ENCODE data around the gene ATF5. TPM values are rescaled to one million over a fixed set of nuclear protein-coding genes. Genes with fewer than 3 reads are reported as not detected.
"Not testable (repeated sequence)": the region's sequence is repeated elsewhere in the genome, so short reads cannot be mapped to it uniquely, and the experiment has no call there.

ATF5 gene
- total RNA-seq, 1 donor from 2014 or later = 5.2 TPM

DNA sequence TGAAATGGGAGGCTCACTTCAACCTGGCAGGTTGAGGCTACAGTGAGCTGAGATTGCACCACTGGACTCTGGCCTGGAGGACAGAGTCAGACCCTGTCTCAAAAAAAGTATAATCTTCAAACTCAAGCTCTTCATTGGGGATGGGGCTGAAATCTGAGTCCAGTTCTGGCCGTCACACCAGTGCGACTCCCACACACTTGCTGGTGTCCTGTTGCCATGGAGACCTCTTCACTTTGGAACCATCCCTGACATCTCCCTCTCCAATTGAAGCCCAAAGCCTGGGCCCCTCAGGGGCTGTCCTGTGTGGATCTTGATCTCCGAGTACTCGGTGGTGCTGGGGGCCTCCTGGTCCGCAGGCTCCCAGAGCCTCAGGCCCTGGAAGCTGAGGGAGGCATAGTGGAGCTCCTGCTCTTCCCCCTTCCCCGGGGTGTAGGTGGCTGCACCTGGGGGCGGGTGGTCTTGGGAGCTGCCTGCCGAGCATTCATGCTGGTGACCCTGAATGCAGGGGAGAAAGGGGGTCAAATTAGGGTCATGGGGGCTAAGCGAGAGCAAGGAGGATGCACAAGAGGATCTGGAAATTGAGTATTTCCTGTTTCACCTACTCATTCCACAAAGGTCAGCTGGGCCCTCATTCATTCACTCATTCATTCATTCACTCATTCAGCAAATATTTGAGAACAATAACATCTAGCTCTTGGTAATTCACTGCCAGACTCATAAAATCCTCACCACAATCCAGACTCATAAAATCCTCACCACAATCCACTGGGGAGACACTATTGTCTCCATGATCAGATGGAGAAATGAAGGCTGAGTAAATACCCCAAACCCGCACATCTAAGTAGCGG is 21.0 kb downstream of the ATF5 start:
- no peak for DNase-seq (ENCODE audit: low read depth, low spot score)

DNA sequence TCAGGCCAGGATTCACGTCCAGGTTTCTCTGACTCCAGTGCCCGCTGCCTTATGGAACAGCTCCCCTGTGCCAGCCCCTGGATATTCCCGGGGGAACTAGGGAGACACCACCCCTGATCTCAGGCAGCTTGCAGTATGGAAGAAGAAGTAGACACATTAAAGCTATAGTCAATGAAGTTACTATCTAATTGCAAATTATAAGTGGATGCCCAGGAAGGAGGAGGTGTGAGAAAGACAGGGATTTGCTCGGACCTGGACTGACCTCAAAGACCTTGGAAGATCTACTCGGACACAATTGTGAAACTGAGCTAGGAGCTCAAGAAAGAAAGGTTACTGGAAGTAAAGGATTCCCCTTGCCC is 21.6 kb downstream of the ATF5 start:
- DNase-seq (ENCODE audit: low read depth, low spot score) = no peak

DNA sequence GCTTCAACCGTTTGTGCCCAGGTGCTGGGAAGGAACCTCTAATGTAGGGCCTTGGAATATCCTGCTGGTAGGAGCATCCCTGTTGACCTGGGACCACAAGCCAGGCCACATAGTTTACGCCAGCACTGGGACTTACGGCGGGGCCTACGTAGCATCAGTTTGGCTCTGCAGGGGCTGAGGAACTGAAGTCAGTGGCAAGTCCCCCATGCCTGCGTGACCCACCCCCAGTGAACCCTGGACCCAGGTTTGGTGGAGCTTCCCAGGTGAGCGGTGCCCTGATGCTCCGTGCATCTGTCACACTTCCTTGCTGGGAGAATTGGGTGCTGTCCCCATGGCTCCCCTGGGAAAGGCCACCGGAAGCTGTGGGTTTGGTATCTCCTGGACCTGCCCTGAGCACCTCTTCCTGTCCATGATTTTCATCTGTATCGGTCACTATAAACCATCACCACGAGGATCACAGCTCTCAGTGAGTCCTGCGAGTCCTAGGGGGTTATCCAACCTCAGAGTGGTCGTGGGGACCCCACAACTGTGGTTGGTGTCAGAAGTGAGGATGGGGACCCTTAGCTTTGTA is 22.0 kb downstream of the ATF5 start:
- DNase-seq (ENCODE audit: low read depth, low spot score) = no peak

DNA sequence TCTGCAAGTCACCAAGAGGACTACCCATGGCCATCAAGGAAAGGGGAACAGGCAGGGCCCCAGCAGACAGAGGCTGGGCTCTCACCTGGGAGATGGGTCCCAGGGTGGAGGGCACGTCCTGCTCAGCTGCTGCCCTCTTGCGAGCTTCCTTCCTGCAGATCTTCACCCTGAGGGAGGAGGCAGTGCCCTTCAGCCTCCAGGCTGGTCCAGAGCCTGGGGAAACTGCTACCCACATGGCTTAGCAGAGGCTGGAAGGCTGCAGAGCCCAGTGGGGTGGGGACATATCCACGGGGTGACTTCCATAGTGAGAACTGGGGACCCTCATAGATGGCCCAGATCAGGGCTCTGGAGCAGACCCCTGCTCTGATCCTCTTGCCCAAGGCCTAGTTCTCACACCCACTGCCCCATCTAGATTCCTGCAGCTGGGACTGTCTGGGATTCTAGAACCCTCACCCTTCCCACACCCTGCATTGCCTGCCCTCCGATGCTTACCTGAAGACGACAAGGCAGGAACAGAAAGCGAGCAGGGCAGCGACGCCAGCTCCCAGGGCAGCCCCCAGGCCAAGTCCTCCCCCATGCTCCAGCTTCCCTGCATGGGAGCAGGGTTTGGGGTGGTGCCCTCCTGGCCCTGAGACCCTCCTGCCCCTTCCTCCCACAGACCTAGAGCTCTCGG is 22.9 kb downstream of the ATF5 start:
- DNase-seq (ENCODE audit: low read depth, low spot score) = no peak

DNA sequence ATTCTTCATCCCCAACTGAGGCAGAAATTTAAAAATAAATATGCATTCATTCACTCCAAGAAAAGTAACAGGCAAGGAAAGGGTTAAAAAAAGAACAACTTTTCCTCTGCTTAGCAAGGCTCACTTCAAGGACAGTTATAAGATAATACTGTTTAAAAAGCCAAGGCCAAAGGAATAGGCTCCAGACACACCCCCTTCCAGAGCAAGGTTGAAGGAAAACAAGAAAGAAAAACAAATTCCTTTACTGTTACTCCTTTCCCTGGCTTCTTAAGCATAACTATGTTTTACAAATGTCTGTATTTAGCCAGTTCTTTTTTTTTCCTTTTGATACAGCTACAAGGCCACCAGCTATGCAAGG is 23.5 kb downstream of the ATF5 start:
- DNase-seq (ENCODE audit: low read depth, low spot score) = no peak

DNA sequence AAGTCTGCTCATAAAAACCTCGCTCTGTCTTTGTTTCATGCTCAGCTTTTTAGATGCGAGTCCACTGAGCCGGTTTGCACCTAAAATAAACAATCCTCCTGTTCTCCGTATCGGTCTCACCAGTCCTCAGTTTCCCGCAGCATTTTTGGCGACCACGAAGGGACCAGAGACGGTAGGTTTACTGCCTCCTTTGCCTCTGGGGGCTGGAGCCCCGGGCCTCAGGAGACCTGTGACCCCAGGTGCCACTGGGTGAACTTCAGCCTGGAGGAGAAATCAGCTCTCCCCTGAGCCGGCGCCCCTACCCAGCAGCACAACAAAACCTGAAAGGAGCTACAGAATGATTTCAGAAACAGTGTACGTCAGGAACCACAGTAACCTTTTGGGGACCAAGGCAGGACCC is 23.9 kb downstream of the ATF5 start:
- DNase-seq (ENCODE audit: low read depth, low spot score) = no peak

DNA sequence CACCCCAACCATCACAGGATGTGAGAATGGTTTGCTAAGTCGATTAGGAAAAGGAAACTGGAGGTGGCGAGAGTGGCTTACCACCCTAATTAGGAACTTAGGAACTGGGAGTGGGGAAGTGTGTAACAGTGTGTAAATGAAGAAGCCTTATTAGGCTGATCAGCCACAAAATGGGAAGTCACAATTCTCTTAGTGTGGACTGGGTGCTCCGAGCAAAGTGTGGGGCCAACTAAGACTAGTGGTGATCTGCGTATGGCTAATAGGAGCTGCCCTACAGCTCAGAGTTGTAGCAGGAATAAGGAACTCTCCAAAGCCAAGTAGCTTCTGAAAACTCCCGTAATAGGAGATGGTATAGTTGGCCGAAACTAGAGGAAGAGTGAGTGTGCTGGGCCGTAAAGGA is 24.4 kb downstream of the ATF5 start:
- no peak for DNase-seq (ENCODE audit: low read depth, low spot score)

DNA sequence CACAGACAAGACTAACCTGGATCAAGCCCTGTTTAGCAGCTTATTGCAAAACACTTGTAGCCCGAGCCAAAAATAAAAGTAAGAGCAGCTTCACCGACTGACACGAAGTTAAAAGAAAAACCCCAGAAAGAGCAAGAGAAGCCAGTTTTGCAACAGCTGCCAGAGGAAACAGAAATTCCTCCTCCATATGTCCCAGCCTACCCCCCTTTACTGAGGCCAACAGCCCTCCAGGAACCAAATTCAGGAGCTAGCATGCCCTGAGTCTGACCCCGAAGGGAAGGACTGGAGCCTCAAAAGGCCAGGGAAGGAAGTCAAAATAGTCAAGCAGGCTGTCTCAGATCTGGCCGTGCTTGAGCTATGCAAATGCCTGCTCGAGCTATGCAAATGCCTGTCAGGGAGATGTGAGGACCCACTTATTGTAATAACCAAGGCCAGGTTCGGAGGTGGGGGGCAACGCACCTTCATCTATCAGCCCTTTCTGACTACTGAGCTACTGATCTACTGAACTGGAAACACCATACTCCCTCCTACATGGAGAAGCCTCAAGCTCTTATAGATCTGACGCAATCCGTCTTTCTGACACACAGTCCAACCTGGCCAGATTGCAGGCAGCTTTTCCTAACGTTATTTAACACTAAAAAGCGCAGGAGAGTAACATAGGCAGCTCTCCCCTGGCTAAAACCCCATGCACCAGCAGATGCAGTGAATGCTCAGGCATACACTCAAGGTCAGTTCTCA is 25.3 kb downstream of the ATF5 start:
- DNase-seq (ENCODE audit: low read depth, low spot score) = no peak

DNA sequence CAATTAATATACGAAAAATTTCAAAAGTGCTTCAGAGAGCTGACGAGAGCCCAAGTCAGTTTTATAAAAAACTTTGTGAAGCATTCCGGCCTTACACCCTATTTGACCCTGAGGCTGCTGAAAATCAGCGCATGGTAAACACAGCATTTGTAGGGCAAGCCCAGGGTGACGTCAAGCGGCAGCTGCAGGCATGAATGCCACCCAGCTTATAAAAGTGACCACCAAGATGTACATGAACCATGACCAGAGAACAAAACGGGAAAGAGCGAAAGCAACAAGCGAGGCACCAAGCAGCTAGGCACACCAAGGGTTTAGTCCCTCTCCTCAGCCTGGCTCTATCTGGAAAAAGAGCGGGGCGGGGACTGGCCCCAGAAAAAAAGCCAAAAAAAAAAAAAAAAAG is 25.9 kb downstream of the ATF5 start:
- no peak for DNase-seq (ENCODE audit: low read depth, low spot score)

DNA sequence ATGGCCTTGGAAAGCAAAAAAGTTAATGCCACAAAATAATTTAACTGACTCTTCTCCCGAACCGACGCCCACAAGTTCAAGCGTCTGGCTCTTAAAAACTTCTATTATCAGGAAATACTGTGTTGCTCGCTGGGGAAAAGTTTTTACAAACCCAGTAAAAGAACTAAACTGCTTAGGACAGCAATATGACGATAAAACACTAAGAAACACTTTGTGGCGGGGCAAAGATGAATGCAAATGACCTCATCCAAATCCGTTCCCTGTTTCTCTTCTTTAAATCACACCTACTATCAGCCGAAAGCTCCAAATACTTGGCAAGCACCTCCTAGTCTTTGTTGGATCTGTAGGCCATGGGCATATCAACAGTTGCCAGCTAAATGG is 27.1 kb downstream of the ATF5 start:
- DNase-seq (ENCODE audit: low read depth, low spot score) = no peak

DNA sequence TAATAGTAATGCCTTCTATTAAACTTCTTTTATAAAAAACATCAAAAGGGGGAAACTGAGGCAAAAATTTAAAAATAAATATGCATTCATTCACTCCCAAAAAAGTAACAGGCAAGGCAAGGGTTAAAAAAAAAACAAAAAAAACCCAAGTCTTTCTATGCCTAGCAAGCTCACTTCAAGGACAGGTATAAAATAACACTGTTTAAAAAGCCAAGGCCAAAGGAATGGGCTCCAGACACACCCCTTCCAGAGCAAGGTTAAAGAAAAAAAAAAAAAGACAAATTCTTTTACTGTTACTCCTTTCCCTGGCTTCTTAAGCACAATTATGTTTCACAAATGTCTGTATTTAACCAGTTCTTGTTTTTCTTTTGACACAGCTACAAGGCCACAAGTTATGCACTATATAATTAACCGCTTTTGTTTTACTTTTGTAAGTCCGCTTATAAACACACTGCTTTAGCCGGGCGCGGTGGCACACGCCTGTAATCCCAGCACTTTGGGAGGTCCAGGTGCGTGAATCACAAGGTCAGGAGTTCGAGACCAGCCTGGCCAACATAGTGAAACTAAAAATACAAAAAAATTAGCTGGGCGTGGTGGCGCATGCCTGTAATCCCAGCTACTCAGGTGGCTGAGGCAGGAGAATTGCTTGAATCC is 28.4 kb downstream of the ATF5 start:
- DNase-seq (ENCODE audit: low read depth, low spot score) = no peak

DNA sequence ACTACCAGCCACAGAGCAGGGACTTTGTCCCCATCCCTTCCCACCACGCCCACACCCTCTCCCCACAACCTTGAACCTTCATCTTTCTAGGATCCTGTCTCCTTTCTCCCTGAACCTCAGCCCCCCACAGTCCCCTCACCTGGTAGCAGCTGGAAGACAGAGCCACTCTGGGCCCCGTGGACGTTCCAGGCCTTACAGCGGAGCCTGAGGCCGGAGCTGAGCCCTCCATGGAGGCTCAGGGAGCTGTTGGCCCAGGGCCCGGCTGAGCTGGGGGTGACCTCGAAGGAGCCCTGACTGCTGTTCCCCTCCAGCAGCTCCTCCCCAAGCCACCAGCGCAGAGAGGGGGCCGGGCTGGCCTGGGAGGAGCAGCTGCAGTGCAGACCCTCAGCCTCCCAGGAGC is 29.1 kb downstream of the ATF5 start:
- not testable (repeated sequence) for DNase-seq (ENCODE audit: low read depth, low spot score)

DNA sequence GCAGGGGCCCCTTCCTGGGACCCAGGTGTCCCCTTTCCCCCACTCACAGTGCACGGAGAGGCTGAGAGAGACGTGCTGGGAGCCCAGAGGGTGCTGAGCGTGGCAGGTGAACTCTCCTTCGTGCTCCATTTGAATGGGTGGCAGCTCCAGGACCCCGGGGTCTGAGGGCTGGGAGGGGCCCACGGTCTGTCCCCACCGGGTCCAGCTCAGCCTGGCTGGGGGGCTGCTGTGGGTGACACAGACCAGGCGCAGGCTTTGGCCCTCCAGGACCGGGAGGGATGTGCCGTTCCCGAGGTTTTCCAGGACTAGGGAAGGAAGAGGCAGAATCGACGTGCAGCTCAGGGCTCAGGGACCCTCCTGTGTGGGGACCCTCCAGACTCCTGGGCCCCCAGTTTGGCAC is 29.6 kb downstream of the ATF5 start:
- not testable (repeated sequence) for DNase-seq (ENCODE audit: low read depth, low spot score)

DNA sequence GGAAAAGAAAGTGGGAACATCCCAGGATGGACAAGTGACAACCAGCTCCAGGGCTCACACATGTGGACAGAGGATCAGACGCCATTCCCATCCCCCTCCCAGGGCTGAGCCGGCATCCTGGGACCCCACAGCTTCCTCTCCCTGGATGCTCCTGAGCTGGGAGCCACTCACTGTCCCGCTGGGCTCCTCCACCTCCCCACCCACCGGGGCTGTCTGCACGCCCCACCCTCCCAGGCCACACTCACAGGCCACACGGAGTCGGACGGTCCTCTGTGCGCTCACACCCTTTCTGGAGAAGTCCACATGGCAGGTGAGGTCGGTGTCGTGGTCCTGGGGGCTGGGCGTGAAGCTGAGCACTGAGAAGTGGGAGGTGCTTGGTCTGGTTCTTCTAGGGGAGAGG is 30.9 kb downstream of the ATF5 start:
- DNase-seq (ENCODE audit: low read depth, low spot score) = not testable (repeated sequence)

DNA sequence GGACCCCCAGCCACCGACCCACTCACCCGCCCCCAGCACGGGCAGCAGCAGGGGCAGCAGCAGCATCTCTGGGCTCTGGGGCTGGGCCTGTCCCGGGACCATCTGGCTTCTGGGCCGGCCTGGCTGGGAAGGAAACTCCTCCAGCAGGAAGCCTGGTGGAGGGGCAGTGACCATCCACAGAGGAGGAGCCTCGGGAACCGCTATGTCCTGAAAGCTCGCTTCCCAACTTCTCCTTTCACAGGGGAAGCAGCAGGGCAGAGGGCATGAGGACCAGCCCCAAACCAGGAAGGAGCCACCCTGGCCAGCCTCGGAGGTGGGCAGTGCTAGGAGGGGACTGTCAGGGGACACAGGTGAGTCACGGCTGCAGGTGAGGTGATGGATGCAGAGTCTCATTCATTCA is 32.0 kb downstream of the ATF5 start, which contains the start of gene SIGLEC11:
SIGLEC11 (minus strand) TSS at position 193 of the 400 bp plus-strand sequence; CDS start at position 102, 91 bp downstream.
- not testable (repeated sequence) for DNase-seq (ENCODE audit: low read depth, low spot score)

DNA sequence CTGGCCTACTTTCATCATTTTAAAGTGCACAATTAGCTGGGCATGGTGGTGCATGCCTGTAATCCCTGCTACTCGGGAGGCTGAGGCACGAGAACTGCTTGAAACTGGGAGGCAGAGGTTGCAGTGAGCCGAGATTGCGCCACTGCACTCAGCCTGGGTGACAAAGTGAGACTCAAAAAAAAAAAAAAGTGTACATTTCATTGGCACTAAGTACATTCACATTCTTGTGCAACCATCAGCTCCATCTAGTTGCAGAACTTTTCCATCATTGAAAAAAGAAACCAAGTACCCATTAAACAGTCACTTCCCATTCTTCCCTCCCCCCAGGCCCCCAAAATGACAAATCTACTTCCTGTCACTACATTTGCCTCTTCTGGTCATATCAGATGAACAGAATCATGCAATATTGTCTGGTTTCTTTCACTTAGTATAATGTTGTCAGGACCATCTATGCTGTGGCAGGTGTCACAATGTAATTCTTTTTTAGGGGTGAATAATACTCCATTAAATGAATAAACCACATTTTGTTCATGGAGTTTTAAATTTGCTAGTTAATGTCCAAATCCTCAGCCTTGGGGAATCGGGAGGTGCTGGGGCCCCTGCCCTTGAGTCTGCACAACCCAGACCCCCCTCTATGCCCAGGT is 39.4 kb downstream of the ATF5 start:
- DNase-seq (ENCODE audit: low read depth, low spot score) = no peak

DNA sequence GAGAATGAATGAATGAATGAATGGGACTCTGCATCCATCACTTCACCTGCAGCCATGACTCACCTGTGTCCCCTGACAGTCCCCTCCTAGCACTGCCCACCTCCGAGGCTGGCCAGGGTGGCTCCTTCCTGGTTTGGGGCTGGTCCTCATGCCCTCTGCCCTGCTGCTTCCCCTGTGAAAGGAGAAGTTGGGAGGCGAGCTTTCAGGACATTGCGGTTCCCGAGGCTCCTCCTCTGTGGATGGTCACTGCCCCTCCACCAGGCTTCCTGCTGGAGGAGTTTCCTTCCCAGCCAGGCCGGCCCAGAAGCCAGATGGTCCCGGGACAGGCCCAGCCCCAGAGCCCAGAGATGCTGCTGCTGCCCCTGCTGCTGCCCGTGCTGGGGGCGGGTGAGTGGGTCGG is 40.4 kb downstream of the ATF5 start:
- not testable (repeated sequence) for DNase-seq (ENCODE audit: low read depth, low spot score)

DNA sequence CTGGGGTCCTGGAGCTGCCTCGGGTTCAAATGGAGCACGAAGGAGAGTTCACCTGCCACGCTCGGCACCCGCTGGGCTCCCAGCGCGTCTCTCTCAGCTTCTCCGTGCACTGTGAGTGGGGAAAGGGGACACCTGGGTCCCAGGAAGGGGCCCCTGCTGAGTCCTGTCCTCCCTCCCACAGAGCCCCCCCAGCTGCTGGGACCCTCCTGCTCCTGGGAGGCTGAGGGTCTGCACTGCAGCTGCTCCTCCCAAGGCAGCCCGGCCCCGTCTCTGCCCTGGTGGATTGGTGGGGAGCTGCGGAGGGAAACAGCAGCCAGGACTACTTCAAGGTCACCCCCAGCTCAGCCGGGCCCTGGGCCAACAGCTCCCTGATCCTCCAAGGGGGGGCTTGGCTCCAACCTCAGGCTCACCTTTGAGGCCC is 43.0 kb downstream of the ATF5 start:
- DNase-seq (ENCODE audit: low read depth, low spot score) = no peak

DNA sequence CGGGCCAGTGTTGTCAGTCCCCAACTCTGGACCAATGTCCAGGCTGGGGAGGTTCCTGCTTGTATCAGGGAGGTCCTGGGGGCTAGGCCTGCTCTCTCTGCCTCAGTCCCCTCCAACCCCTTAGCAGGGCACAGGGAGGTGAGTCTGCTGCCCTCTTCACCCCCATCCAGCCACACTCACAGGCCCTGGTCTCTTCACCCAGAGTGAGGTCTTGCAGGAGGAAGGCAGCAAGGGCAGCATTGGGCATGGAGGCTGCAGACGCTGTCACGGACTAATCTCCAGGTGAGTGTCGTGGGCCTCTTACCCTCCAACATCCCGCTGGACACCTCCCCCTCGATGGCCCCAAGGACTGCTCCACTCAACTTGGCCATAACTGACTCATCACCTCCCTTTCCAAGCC is 43.8 kb downstream of the ATF5 start:
- no peak for DNase-seq (ENCODE audit: low read depth, low spot score)

DNA sequence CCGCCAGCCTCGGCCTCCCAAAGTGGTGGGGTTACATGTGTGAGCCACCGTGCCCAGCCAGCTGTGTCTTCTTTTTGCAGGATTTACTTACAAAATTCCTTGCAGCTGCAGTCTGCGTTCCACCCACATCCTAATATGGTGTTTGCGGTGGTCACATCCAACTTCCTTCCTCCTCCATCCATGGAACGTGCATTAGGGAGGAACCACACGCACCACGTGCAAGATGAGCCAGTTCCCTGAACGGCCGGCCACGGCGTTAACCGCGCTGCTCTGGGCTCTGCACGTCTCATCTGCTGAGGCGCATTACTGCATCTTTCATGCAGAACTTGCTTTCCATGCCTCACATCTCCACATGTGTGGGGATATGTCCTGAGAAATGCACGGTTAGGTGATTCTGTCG is 45.0 kb downstream of the ATF5 start:
- no peak for DNase-seq (ENCODE audit: low read depth, low spot score)

DNA sequence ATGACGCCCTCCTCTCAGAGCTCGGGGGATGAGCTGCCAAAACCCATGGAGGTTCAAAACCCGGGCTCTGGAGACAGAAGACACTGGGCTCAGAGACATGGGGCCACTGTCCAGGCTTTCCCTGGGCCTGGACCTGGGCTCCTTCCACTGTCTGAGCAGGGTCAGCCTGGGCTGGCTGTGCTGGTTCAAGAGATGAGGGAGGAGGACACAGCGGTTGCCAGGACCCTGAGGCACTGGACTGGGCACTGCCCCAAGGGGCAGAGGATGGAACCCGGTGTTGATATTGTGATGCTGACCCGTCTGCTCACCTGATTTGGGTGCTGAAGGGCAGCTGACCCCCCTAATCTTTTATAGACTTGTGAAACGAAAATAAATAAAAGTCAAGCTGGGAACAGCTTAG is 46.0 kb downstream of the ATF5 start:
- no peak for DNase-seq (ENCODE audit: low read depth, low spot score)
